Measurements from ENCODE around the gene TULP1.

The TULP1 gene

GRCh38 chr6:35468181-35468979, 44.3 kb downstream of the TULP1 start, which contains the start of gene RPL10A:
Gene RPL10A (plus strand): TSS chr6:35468401. CDS start chr6:35468435, 34 bp downstream.
- peak within 1 kb of the TSS; percentile 93 for H3K27ac ChIP-seq (ENCODE audit: low read length)
- peaks cover 43% of the 10 kb centered on the region for H3K36me3 ChIP-seq (ENCODE audit: control insufficient read depth, low read depth, low read length)
- H3K4me3 ChIP-seq (ENCODE audit: low read length) = peak within 1 kb of the TSS; percentile 96
- peak within 1 kb of the TSS; percentile 99 for H3K9ac ChIP-seq (ENCODE audit: low read length)
- H3K27me3 ChIP-seq (ENCODE audit: control insufficient read depth, insufficient read depth, low read length) = peaks cover 7% of the 10 kb centered on the region
- H3K4me1 ChIP-seq (ENCODE audit: control insufficient read depth, low read depth, low read length) = peaks cover 17% of the 10 kb centered on the region
- H3K9me3 ChIP-seq (ENCODE audit: control insufficient read depth, low read depth, low read length) = no peaks in the 10 kb centered on the region

- no peak overlapping the region for H3K27ac ChIP-seq (ENCODE audit: low read length)
- H3K4me1 ChIP-seq (ENCODE audit: control insufficient read depth, low read depth, low read length) = peaks cover 10% of the 10 kb centered on the region
- peaks cover 7% of the 10 kb centered on the region for H3K27me3 ChIP-seq (ENCODE audit: control insufficient read depth, insufficient read depth, low read length)
- H3K36me3 ChIP-seq (ENCODE audit: control insufficient read depth, low read depth, low read length) = peaks cover 22% of the 10 kb centered on the region
- H3K4me3 ChIP-seq (ENCODE audit: low read length) = no peak overlapping the region
- H3K9me3 ChIP-seq (ENCODE audit: control insufficient read depth, low read depth, low read length) = no peaks in the 10 kb centered on the region
- H3K9ac ChIP-seq (ENCODE audit: low read length) = no peak overlapping the region
These were observed 47.0 kb downstream of the TULP1 start for GRCh38 chr6:35465646-35466045.

- H3K9ac ChIP-seq (ENCODE audit: low read length) = no peak overlapping the region
- H3K27ac ChIP-seq (ENCODE audit: low read length) = no peak overlapping the region
- peaks cover 7% of the 10 kb centered on the region for H3K27me3 ChIP-seq (ENCODE audit: control insufficient read depth, insufficient read depth, low read length)
- peaks cover 15% of the 10 kb centered on the region for H3K36me3 ChIP-seq (ENCODE audit: control insufficient read depth, low read depth, low read length)
- H3K4me3 ChIP-seq (ENCODE audit: low read length) = no peak overlapping the region
- no peaks in the 10 kb centered on the region for H3K4me1 ChIP-seq (ENCODE audit: control insufficient read depth, low read depth, low read length)
- no peaks in the 10 kb centered on the region for H3K9me3 ChIP-seq (ENCODE audit: control insufficient read depth, low read depth, low read length)
These were observed 49.4 kb downstream of the TULP1 start for GRCh38 chr6:35463292-35463691.

- Histone ChIP-seq H3K27ac (ENCODE audit: low read length) (no peak overlapping the region), H3K4me1 (ENCODE audit: control insufficient read depth, low read depth, low read length) (no peaks in the 10 kb centered on the region), H3K27me3 (ENCODE audit: control insufficient read depth, insufficient read depth, low read length) (no peaks in the 10 kb centered on the region), H3K9me3 (ENCODE audit: control insufficient read depth, low read depth, low read length) (no peaks in the 10 kb centered on the region), H3K4me3 (ENCODE audit: low read length) (no peak overlapping the region), H3K9ac (ENCODE audit: low read length) (no peak overlapping the region), H3K36me3 (ENCODE audit: control insufficient read depth, low read depth, low read length) (peaks cover 15% of the 10 kb centered on the region)
These were observed 51.4 kb downstream of the TULP1 start for GRCh38 chr6:35461270-35461669.

GRCh38 chr6:35457907-35458306, 54.8 kb downstream of the TULP1 start:
- no peak overlapping the region for H3K27ac ChIP-seq (ENCODE audit: low read length)
- no peak overlapping the region for H3K9ac ChIP-seq (ENCODE audit: low read length)

GRCh38 chr6:35454391-35455110, 58.1 kb downstream of the TULP1 start:
- Histone ChIP-seq H3K9me3 (ENCODE audit: control insufficient read depth, low read depth, low read length) (no peaks in the 10 kb centered on the region), H3K36me3 (ENCODE audit: control insufficient read depth, low read depth, low read length) (peaks cover 14% of the 10 kb centered on the region), H3K27me3 (ENCODE audit: control insufficient read depth, insufficient read depth, low read length) (peaks cover 22% of the 10 kb centered on the region), H3K9ac (ENCODE audit: low read length) (no peak overlapping the region), H3K4me3 (ENCODE audit: low read length) (no peak overlapping the region), H3K27ac (ENCODE audit: low read length) (no peak overlapping the region), H3K4me1 (ENCODE audit: control insufficient read depth, low read depth, low read length) (peaks cover 22% of the 10 kb centered on the region)

More at GRCh38 chr6:35457907-35458306, 54.8 kb downstream of the TULP1 start:
- Histone ChIP-seq H3K4me1 (ENCODE audit: control insufficient read depth, low read depth, low read length) (peaks cover 16% of the 10 kb centered on the region), H3K9me3 (ENCODE audit: control insufficient read depth, low read depth, low read length) (no peaks in the 10 kb centered on the region), H3K27me3 (ENCODE audit: control insufficient read depth, insufficient read depth, low read length) (peaks cover 11% of the 10 kb centered on the region), H3K36me3 (ENCODE audit: control insufficient read depth, low read depth, low read length) (peaks cover 15% of the 10 kb centered on the region), H3K4me3 (ENCODE audit: low read length) (no peak overlapping the region)

GRCh38 chr6:35453236-35453635, 59.5 kb downstream of the TULP1 start:
- Histone ChIP-seq H3K9ac (ENCODE audit: low read length) (peak overlapping the region; percentile 27), H3K27ac (ENCODE audit: low read length) (no peak overlapping the region), H3K4me3 (ENCODE audit: low read length) (peak overlapping the region; percentile 57)

GRCh38 chr6:35452183-35453090, 60.3 kb downstream of the TULP1 start, which contains the start of gene FANCE:
Gene FANCE (plus strand): TSS chr6:35452338. CDS start chr6:35452546, 208 bp downstream.
- no peaks in the 10 kb centered on the region for H3K9me3 ChIP-seq (ENCODE audit: control insufficient read depth, low read depth, low read length)
- peaks cover 22% of the 10 kb centered on the region for H3K27me3 ChIP-seq (ENCODE audit: control insufficient read depth, insufficient read depth, low read length)
- H3K36me3 ChIP-seq (ENCODE audit: control insufficient read depth, low read depth, low read length) = peaks cover 3% of the 10 kb centered on the region
- H3K9ac ChIP-seq (ENCODE audit: low read length) = peak within 1 kb of the TSS; percentile 27
- H3K27ac ChIP-seq (ENCODE audit: low read length) = no peak within 1 kb of the TSS
- H3K4me1 ChIP-seq (ENCODE audit: control insufficient read depth, low read depth, low read length) = peaks cover 22% of the 10 kb centered on the region
- H3K4me3 ChIP-seq (ENCODE audit: low read length) = peak within 1 kb of the TSS; percentile 57

More at GRCh38 chr6:35453236-35453635, 59.5 kb downstream of the TULP1 start:
- H3K27me3 ChIP-seq (ENCODE audit: control insufficient read depth, insufficient read depth, low read length) = peaks cover 22% of the 10 kb centered on the region
- peaks cover 22% of the 10 kb centered on the region for H3K4me1 ChIP-seq (ENCODE audit: control insufficient read depth, low read depth, low read length)
- peaks cover 7% of the 10 kb centered on the region for H3K36me3 ChIP-seq (ENCODE audit: control insufficient read depth, low read depth, low read length)
- H3K9me3 ChIP-seq (ENCODE audit: control insufficient read depth, low read depth, low read length) = no peaks in the 10 kb centered on the region

GRCh38 chr6:35451354-35452182, 61.1 kb downstream of the TULP1 start:
- H3K27ac ChIP-seq (ENCODE audit: low read length) = no peak overlapping the region
- H3K9ac ChIP-seq (ENCODE audit: low read length) = no peak overlapping the region
- no peaks in the 10 kb centered on the region for H3K9me3 ChIP-seq (ENCODE audit: control insufficient read depth, low read depth, low read length)
- H3K36me3 ChIP-seq (ENCODE audit: control insufficient read depth, low read depth, low read length) = peaks cover 3% of the 10 kb centered on the region
- H3K27me3 ChIP-seq (ENCODE audit: control insufficient read depth, insufficient read depth, low read length) = peaks cover 22% of the 10 kb centered on the region
- H3K4me3 ChIP-seq (ENCODE audit: low read length) = peak overlapping the region; percentile 51
- H3K4me1 ChIP-seq (ENCODE audit: control insufficient read depth, low read depth, low read length) = peaks cover 22% of the 10 kb centered on the region

GRCh38 chr6:35449287-35449881, 63.3 kb downstream of the TULP1 start:
- Histone ChIP-seq H3K9me3 (ENCODE audit: control insufficient read depth, low read depth, low read length) (no peaks in the 10 kb centered on the region), H3K4me3 (ENCODE audit: low read length) (no peak overlapping the region), H3K9ac (ENCODE audit: low read length) (no peak overlapping the region), H3K36me3 (ENCODE audit: control insufficient read depth, low read depth, low read length) (no peaks in the 10 kb centered on the region), H3K27ac (ENCODE audit: low read length) (no peak overlapping the region), H3K27me3 (ENCODE audit: control insufficient read depth, insufficient read depth, low read length) (peaks cover 22% of the 10 kb centered on the region), H3K4me1 (ENCODE audit: control insufficient read depth, low read depth, low read length) (peaks cover 16% of the 10 kb centered on the region)
